Measurements from ENCODE around the gene LUZP1.

The LUZP1 gene

GRCh38 chr1:23148084-23148483 is 20.6 kb downstream of the LUZP1 start:
- no peak for DNase-seq (ENCODE audit: low spot score)
- in situ Hi-C loops (cut with MboI; ENCODE audit: low sequenced_read_pairs, unreplicated experiment) = no loop called here
- no peak for TF ChIP-seq CTCF (IDR thresholded peaks at IDR 0.05; ENCODE audit: borderline replicate concordance, control extremely low read depth, extremely low read depth, insufficient read depth, missing control alignments)

- in situ Hi-C loops (cut with MboI; ENCODE audit: low sequenced_read_pairs, unreplicated experiment) = no loop called here
- TF ChIP-seq CTCF (IDR thresholded peaks at IDR 0.05; ENCODE audit: borderline replicate concordance, control extremely low read depth, extremely low read depth, insufficient read depth, missing control alignments) = no peak
- no peak for DNase-seq (ENCODE audit: low spot score)
Measured at GRCh38 chr1:23140940-23141596, 27.6 kb downstream of the LUZP1 start.

- no peak for DNase-seq (ENCODE audit: low spot score)
- no peak for TF ChIP-seq CTCF (IDR thresholded peaks at IDR 0.05; ENCODE audit: borderline replicate concordance, control extremely low read depth, extremely low read depth, insufficient read depth, missing control alignments)
- in situ Hi-C loops (cut with MboI; ENCODE audit: low sequenced_read_pairs, unreplicated experiment) = no loop called here
Measured at GRCh38 chr1:23135268-23135667, 33.4 kb downstream of the LUZP1 start.

- no peak for TF ChIP-seq CTCF (IDR thresholded peaks at IDR 0.05; ENCODE audit: borderline replicate concordance, control extremely low read depth, extremely low read depth, insufficient read depth, missing control alignments)
- DNase-seq (ENCODE audit: low spot score) = no peak
- in situ Hi-C loops (cut with MboI; ENCODE audit: low sequenced_read_pairs, unreplicated experiment) = no loop called here
Measured at GRCh38 chr1:23134055-23134454, 34.6 kb downstream of the LUZP1 start.

- no peak for TF ChIP-seq CTCF (IDR thresholded peaks at IDR 0.05; ENCODE audit: borderline replicate concordance, control extremely low read depth, extremely low read depth, insufficient read depth, missing control alignments)
- in situ Hi-C loops (cut with MboI; ENCODE audit: low sequenced_read_pairs, unreplicated experiment) = no loop called here
- DNase-seq (ENCODE audit: low spot score) = no peak
Measured at GRCh38 chr1:23133587-23133986, 35.1 kb downstream of the LUZP1 start.

GRCh38 chr1:23132033-23132432 is 36.6 kb downstream of the LUZP1 start:
- in situ Hi-C loops (cut with MboI; ENCODE audit: low sequenced_read_pairs, unreplicated experiment) = no loop called here
- no peak for TF ChIP-seq CTCF (IDR thresholded peaks at IDR 0.05; ENCODE audit: borderline replicate concordance, control extremely low read depth, extremely low read depth, insufficient read depth, missing control alignments)
- DNase-seq (ENCODE audit: low spot score) = no peak

Data from GM13976 (cell line).